ENCODE data around the gene WDFY4. TPM values are rescaled to one million over a fixed set of nuclear protein-coding genes. Genes with fewer than 3 reads are reported as not detected.

The WDFY4 gene
- total and polyA plus RNA-seq, 2 of the 13 experiments (the other 11 are each of a cell fraction or from before 2014, with no cell fraction given): not detected

DNA sequence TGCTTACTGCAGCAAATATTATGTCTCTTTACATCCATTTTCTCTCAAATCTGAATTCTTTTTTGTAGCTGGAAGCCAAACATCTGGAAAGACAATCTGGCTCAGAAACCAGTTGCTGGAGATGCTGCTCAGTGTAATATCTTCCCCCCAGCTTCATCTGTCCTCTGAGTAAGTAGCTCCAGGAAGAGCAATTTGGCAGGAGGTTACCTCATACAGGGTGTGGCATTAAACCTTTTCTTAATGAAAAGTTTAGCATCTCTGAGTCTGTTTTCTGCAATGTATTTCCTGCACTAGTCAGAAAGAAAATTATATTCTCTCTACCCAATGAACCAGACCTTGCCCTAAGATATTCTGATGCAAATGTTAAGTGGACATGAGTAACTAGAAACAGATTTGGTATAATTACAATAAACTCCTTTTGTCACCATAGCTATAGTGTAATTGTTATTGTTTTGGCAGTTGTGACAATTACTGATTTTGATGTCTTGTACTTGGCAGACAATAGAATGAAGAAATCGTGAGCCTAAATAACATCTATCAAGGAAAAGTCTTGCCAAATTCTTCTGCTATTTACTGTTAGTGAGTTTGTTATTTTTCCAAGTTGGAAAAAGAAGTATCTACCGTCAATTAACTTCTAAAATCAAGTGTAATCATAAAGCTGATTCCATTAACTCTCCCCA, 123.3 kb downstream of the WDFY4 start (continued):
- TF ChIP-seq ARID4A (CRISPR knock-in tag; IDR thresholded peaks at IDR 0.05; ENCODE audit: borderline replicate concordance): no peak
- no peak for TF ChIP-seq ZNF446 (CRISPR knock-in tag; IDR thresholded peaks at IDR 0.05)
- no peak for TF ChIP-seq ZNF670 (CRISPR knock-in tag; IDR thresholded peaks at IDR 0.05; ENCODE audit: borderline replicate concordance)
- no peak for TF ChIP-seq ZNF329 (CRISPR knock-in tag; IDR thresholded peaks at IDR 0.05; ENCODE audit: low read depth)

- POLR2A ChIA-PET: no interaction called here
- 40% methylated on average over 2 of the region's 2 CpGs for WGBS (ENCODE audit: low lambda C conversion rate)
Measured at GRCh38 chr10:48809261-48809660, 124.6 kb downstream of the WDFY4 start.

More at GRCh38 chr10:48809261-48809660, 124.6 kb downstream of the WDFY4 start:
- H3K36me3 ChIP-seq (replicated peaks in 1 of 2; ENCODE audit: control insufficient read depth in 1 of 2, insufficient read depth in 2 of 2, low read length in 2 of 2): no peaks in the 10 kb centered on the region
- ATAC-seq: no peak
- H3K79me2 ChIP-seq (ENCODE audit: insufficient read depth, low read length): no peaks in the 10 kb centered on the region
- peaks cover 9% of the 10 kb centered on the region for H3K4me1 ChIP-seq (ENCODE audit: insufficient read depth, low read length)
- intact Hi-C loops (cut with micrococcal nuclease; ENCODE audit: unreplicated experiment) (no loop called here), in situ Hi-C loops (cut with HindIII; ENCODE audit: extremely low pct_ligation_motif_present, low pct_unique_long_range_greater_than_20kb) (no loop called here)
- H3K27ac ChIP-seq (ENCODE audit: extremely low read length, insufficient read depth, low read length): no peak overlapping the region
- TF ChIP-seq ZNF224 (CRISPR knock-in tag; IDR thresholded peaks at IDR 0.05) (no peak), CREB1 (IDR thresholded peaks at IDR 0.05) (peak; percentile 90), CREB1 (CRISPR knock-in tag; IDR thresholded peaks at IDR 0.05) (no peak), FOXA1 (IDR thresholded peaks at IDR 0.05) (peak; percentile 22; the same call in 1 of the 2 replicates), FOXA1 (CRISPR knock-in tag; IDR thresholded peaks at IDR 0.05) (no peak), IKZF1 (IDR thresholded peaks at IDR 0.05) (peak; percentile 72; the same call in 1 of the 2 replicates)
- no peak overlapping the region for H3K4me2 ChIP-seq (ENCODE audit: low read depth, low read length)
- no peaks in the 10 kb centered on the region for H4K20me1 ChIP-seq (ENCODE audit: insufficient read depth, low read length)
- CTCF ChIA-PET (ENCODE audit: low intra/inter-chr PET ratio, low total read pairs): no interaction called here
- H3K9ac ChIP-seq (ENCODE audit: insufficient read depth, low read depth, low read length): no peak overlapping the region
- H2AFZ ChIP-seq (ENCODE audit: low read length): no peak overlapping the region
- BruUV-seq (replicated peaks): no TSS peak
- no peak for DNase-seq (ENCODE audit: low spot score)
- no peak for FAIRE-seq
- no peak overlapping the region for H3K4me3 ChIP-seq (replicated peaks in 1 of 3; ENCODE audit: insufficient read depth in 1 of 3, low read depth in 2 of 3, low read length in 3 of 3)
- H3K9me3 ChIP-seq (ENCODE audit: low read length): no peaks in the 10 kb centered on the region
- no peaks in the 10 kb centered on the region; a peak in 1 of 5 replicates for H3K27me3 ChIP-seq (ENCODE audit: control insufficient read depth in 1 of 2, insufficient read depth in 2 of 2, low read length in 2 of 2)

Data from HepG2 (cell line).